CD4-positive, alpha-beta T cell (primary cell): ENCODE data around the gene VPS37D. TPM values are rescaled to one million over a fixed set of nuclear protein-coding genes. Genes with fewer than 3 reads are reported as not detected.

Source experiments
- ATAC-seq: fragments of 200-7000 bp; cut with Tn5 transposase; one replicate; pipeline ENCODE4 v1.10.0; 2022; ENCODE audit warnings: mild to moderate bottlenecking; ENCODE audit not compliant: poor library complexity
- CTCF ChIA-PET: fragments of 350-600 bp; sonication (Branson Sonifier 250); formaldehyde crosslinking; loops from one replicate; lab custom pipeline; 2021; ENCODE audit warnings: antibody characterized with exemption, inconsistent platforms; lab: Charles Lee
- POLR2A ChIA-PET: fragments of 350-600 bp; sonication (Branson Sonifier 250); formaldehyde crosslinking; loops from one replicate; lab custom pipeline; 2021; ENCODE audit warnings: antibody characterized with exemption, inconsistent platforms; lab: Charles Lee
- DNase-seq, 14 experiments: peaks; one replicate each; pipeline ENCODE4 v3.0.0-alpha.2; 2013 to 2020; ENCODE audit warnings: mixed read lengths in 2 of 14
- H3K27ac ChIP-seq, 2 donors: one replicate each; pipeline versions ENCODE4 v1.5.1 to v1.7.0; 2013; ENCODE audit warnings: low read length in 2 of 2, low read depth in 1 of 2, mild to moderate bottlenecking in 1 of 2
- H3K27me3 ChIP-seq, 2 experiments: 1 replicate in 1 of 2; 2 replicates in 1 of 2; pipeline versions ENCODE4 v1.6.1 to v1.7.0; 2013; ENCODE audit warnings: low read length in 2 of 2, control low read depth in 1 of 2, mild to moderate bottlenecking in 1 of 2, moderate library complexity in 1 of 2; ENCODE audit not compliant: insufficient read depth in 2 of 2, control insufficient read depth in 1 of 2
- H3K36me3 ChIP-seq: one replicate; pipeline ENCODE4 v1.6.1; 2013; ENCODE audit warnings: low read length, control low read depth; ENCODE audit not compliant: insufficient read depth
- H3K4me1 ChIP-seq: one replicate; pipeline ENCODE4 v1.6.1; 2013; ENCODE audit warnings: low read length, control low read depth; ENCODE audit not compliant: insufficient read depth
- H3K4me3 ChIP-seq: one replicate; pipeline ENCODE4 v1.5.1; 2013; ENCODE audit warnings: mild to moderate bottlenecking, low read length, moderate library complexity
- H3K9me3 ChIP-seq, 2 experiments: 1 replicate in 1 of 2; 2 replicates in 1 of 2; pipeline versions ENCODE4 v1.6.1 to v1.7.0; 2013; ENCODE audit warnings: low read length in 2 of 2, mild to moderate bottlenecking in 2 of 2, control low read depth in 1 of 2, moderate library complexity in 1 of 2; ENCODE audit not compliant: control insufficient read depth in 1 of 2, insufficient read depth in 1 of 2
- H3K27ac Mint-ChIP-seq: one replicate; pipeline ENCODE4 v1.8.0; 2020; ENCODE audit warnings: mixed read lengths
- H3K27me3 Mint-ChIP-seq: one replicate; pipeline ENCODE4 v1.8.0; 2021; ENCODE audit warnings: mixed read lengths
- H3K36me3 Mint-ChIP-seq: one replicate; pipeline ENCODE4 v1.8.0; 2021; ENCODE audit warnings: low read depth, mixed read lengths
- H3K4me1 Mint-ChIP-seq: one replicate; pipeline ENCODE4 v1.8.0; 2021; ENCODE audit warnings: low read depth, mixed read lengths
- H3K4me3 Mint-ChIP-seq: one replicate; pipeline ENCODE4 v1.8.0; 2020; ENCODE audit warnings: mild to moderate bottlenecking, mixed read lengths
- H3K9me3 Mint-ChIP-seq: one replicate; pipeline ENCODE4 v1.8.0; 2020; ENCODE audit warnings: mixed read lengths
- CTCF ChIP-seq: fragments of 200-600 bp; IDR thresholded peaks from one replicate; pipeline ENCODE4 v1.8.0; 2022; ENCODE audit warnings: antibody characterized with exemption, mild to moderate bottlenecking
- intact Hi-C, 2 experiments: fragments of 100-400 bp; cut with DNase I in 1 of 2; cut with micrococcal nuclease in 1 of 2; formaldehyde crosslinking; loops; one replicate each; pipeline versions ENCODE4 v1.15.1 to v1.9.0; 2023 to 2025; cut with DNase I, micrococcal nuclease
- total RNA-seq, 174 experiments: library from RNA in 2 of 174; stranded (reverse) in 2 of 174; gene quantifications; one replicate each; pipeline ENCODE4 v1.2.3 and lab custom pipeline; 2021 to 2026

The VPS37D gene
- total RNA-seq, 2 experiments from 2014 or later, result 0.81 to 0.96 TPM

GRCh38 chr7:73681031-73681430, 13.4 kb downstream of the VPS37D start:
- Histone ChIP-seq H3K36me3 (peaks cover 12% of the 10 kb centered on the region), H3K27ac (no peak overlapping the region), H3K4me3 (no peak overlapping the region), H3K27me3 (no peaks in the 10 kb centered on the region), H3K4me1 (peaks cover 39% of the 10 kb centered on the region), H3K9me3 (no peaks in the 10 kb centered on the region)
- CTCF ChIA-PET, result interaction anchor here (1.6 to 1.9 kb wide), 2 partner anchors 13 to 74 kb away, joined by 3 to 6 read pairs; partner anchors contain the start of gene VPS37D
- Mint-ChIP-seq H3K9me3 (no peaks in the 10 kb centered on the region), H3K27ac (peak overlapping the region; percentile 92), H3K27me3 (no peaks in the 10 kb centered on the region), H3K4me3 (peak overlapping the region; percentile 91), H3K36me3 (peaks cover 44% of the 10 kb centered on the region), H3K4me1 (peaks cover 31% of the 10 kb centered on the region)
- POLR2A ChIA-PET, result interaction anchor here (0.9 kb wide), 1 partner anchor 33 kb away, joined by 3 read pairs; no protein-coding TSS in a partner anchor
- no peak for TF ChIP-seq CTCF
- DNase-seq, result no peak
- ATAC-seq, result no peak
- intact Hi-C loops, result no loop called here

GRCh38 chr7:73682745-73683055, 15.1 kb downstream of the VPS37D start:
- Histone ChIP-seq H3K4me1 (peaks cover 39% of the 10 kb centered on the region), H3K36me3 (peaks cover 28% of the 10 kb centered on the region), H3K9me3 (no peaks in the 10 kb centered on the region), H3K27ac (peak overlapping the region; percentile 69 to 86), H3K4me3 (peak overlapping the region; percentile 71), H3K27me3 (no peaks in the 10 kb centered on the region)
- H3K27me3 Mint-ChIP-seq, result no peaks in the 10 kb centered on the region
- no peaks in the 10 kb centered on the region for H3K9me3 Mint-ChIP-seq
- peak overlapping the region; percentile 91 for H3K4me3 Mint-ChIP-seq
- no peak for TF ChIP-seq CTCF
- DNase-seq (no peak), ATAC-seq (no peak)
- peaks cover 57% of the 10 kb centered on the region for H3K36me3 Mint-ChIP-seq
- CTCF ChIA-PET, result interaction anchor here (0.8 kb wide), 1 partner anchor 52 kb away, joined by 4 read pairs; no protein-coding TSS in a partner anchor
- intact Hi-C loops, result loop anchor here (1.0 to 2.0 kb wide), 4 partner anchors 15 to 104 kb away; partner anchors contain the start of genes TBL2 (in 1 of the 2) and VPS37D (in 1 of the 2)
- H3K27ac Mint-ChIP-seq, result peak overlapping the region; percentile 92
- peaks cover 35% of the 10 kb centered on the region for H3K4me1 Mint-ChIP-seq
- POLR2A ChIA-PET, result no interaction called here

- H3K9me3 ChIP-seq, result no peaks in the 10 kb centered on the region
Observed at GRCh38 chr7:73683056-73683787, 15.6 kb downstream of the VPS37D start, which contains the start of the genes BUD23 and DNAJC30. Gene BUD23, plus strand, starts transcription at chr7:73683597. Its CDS starts 29 bp downstream, at chr7:73683626. Gene DNAJC30, minus strand, starts transcription at chr7:73683453. Its CDS starts 30 bp downstream, at chr7:73683423.

More at GRCh38 chr7:73683056-73683787, 15.6 kb downstream of the VPS37D start, which contains the start of the genes BUD23 and DNAJC30:
- no peaks in the 10 kb centered on the region for H3K9me3 Mint-ChIP-seq
- Histone ChIP-seq H3K4me1 (peaks cover 39% of the 10 kb centered on the region), H3K27ac (peak within 1 kb of the TSS; percentile 69 to 86), H3K4me3 (peak within 1 kb of the TSS; percentile 71), H3K36me3 (peaks cover 27% of the 10 kb centered on the region), H3K27me3 (no peaks in the 10 kb centered on the region)
- peak; percentile 93 to 98 (median 96) for DNase-seq
- CTCF ChIA-PET, result no interaction called here
- POLR2A ChIA-PET, result interaction anchor here (1.0 kb wide), 1 partner anchor 15 kb away, joined by 4 read pairs; no protein-coding TSS in a partner anchor
- no peaks in the 10 kb centered on the region for H3K27me3 Mint-ChIP-seq
- peak; percentile 96 for ATAC-seq
- H3K27ac Mint-ChIP-seq, result peak within 1 kb of the TSS; percentile 92
- peaks cover 55% of the 10 kb centered on the region for H3K36me3 Mint-ChIP-seq
- H3K4me1 Mint-ChIP-seq, result peaks cover 35% of the 10 kb centered on the region
- intact Hi-C loops, result loop anchor here (1.0 to 2.0 kb wide), 4 partner anchors 16 to 104 kb away; partner anchors contain the start of genes TBL2 (in 1 of the 2) and VPS37D (in 1 of the 2)
- peak within 1 kb of the TSS; percentile 91 for H3K4me3 Mint-ChIP-seq
- TF ChIP-seq CTCF, result no peak
